HCT116 (cell line): ENCODE measurements around the gene TIGAR. TPM values are rescaled to one million over a fixed set of nuclear protein-coding genes. Genes with fewer than 3 reads are reported as not detected.

Experiments used
- ATAC-seq: fragments of 200-7000 bp; cut with Tn5 transposase; 2 replicates; pipeline ENCODE4 v1.9.1; 2020; ENCODE audit warnings: mild to moderate bottlenecking, moderate library complexity
- BruUV-seq: library from RNA; stranded (reverse); fragments of 400-500 nt; replicated peaks from 2 replicates; lab custom pipeline; 2021; lab: Mats Ljungman, UMichigan
- CTCF ChIA-PET: fragments of 300-600 bp; sonication (Branson Sonifier 250); formaldehyde crosslinking; loops from one replicate; lab custom pipeline; 2021; ENCODE audit warnings: antibody characterized with exemption; lab: Charles Lee
- POLR2A ChIA-PET: fragments of 300-600, 350-600 bp; sonication (Branson Sonifier 250); formaldehyde crosslinking; loops from one replicate; lab custom pipeline; 2021; ENCODE audit warnings: antibody characterized with exemption; lab: Charles Lee
- RAD21 ChIA-PET, 2 experiments: fragments of 300-600 bp; sonication (Branson Sonifier 250); formaldehyde crosslinking; loops; one replicate each; lab custom pipeline; 2023; ENCODE audit warnings: low total read pairs in 2 of 2; ENCODE audit not compliant: uncharacterized antibody in 2 of 2, unreplicated experiment in 2 of 2, low non-redundant PET in 1 of 2; lab: Charles Lee
- DNase-seq: peaks from one replicate; pipeline ENCODE4 v3.0.0-alpha.2; 2010; ENCODE audit warnings: low read depth, low spot score
- H2AFZ ChIP-seq: fragments of 200-600 bp; shearing (Covaris generic), sonication (generic); 2 replicates; pipeline ENCODE4 v1.6.1; 2017; ENCODE audit warnings: low read depth, mixed run types, mixed read lengths, antibody characterized with exemption, low read length; ENCODE audit not compliant: poor library complexity, severe bottlenecking
- H3K27ac ChIP-seq: 2 replicates; pipeline ENCODE4 v1.5.1; 2012; ENCODE audit warnings: low read depth, low read length
- H3K27me3 ChIP-seq: fragments of 200-600 bp; sonication (generic); 2 replicates; pipeline ENCODE4 v1.6.1; 2016; ENCODE audit warnings: mixed run types, low read length, mixed read lengths; ENCODE audit not compliant: insufficient read depth
- H3K36me3 ChIP-seq, 2 experiments: fragments of 200-500 bp in 1 of 2; fragments of 200-600 bp in 1 of 2; sonication (Bioruptor generic) in 1 of 2; sonication (generic) in 1 of 2; 2 replicates each; pipeline versions ENCODE4 v1.5.1 to v1.6.1; 2014 to 2016; ENCODE audit warnings: low read length in 2 of 2, inconsistent platforms in 1 of 2, mixed read lengths in 1 of 2, mixed run types in 1 of 2; ENCODE audit not compliant: insufficient read depth in 2 of 2, control insufficient read depth in 1 of 2
- H3K4me1 ChIP-seq, 2 experiments: fragments of 200-600 bp in 1 of 2; sonication (generic) in 1 of 2; 2 replicates each; pipeline versions ENCODE4 v1.5.1 to v1.6.1; 2012 to 2017; ENCODE audit warnings: low read length in 2 of 2, inconsistent platforms in 1 of 2, mild to moderate bottlenecking in 1 of 2, mixed read lengths in 1 of 2, mixed run types in 1 of 2, moderate library complexity in 1 of 2; ENCODE audit not compliant: insufficient read depth in 2 of 2, control insufficient read depth in 1 of 2
- H3K4me2 ChIP-seq: fragments of 200-600 bp; sonication (generic); 2 replicates; pipeline ENCODE4 v1.6.1; 2017; ENCODE audit warnings: mixed run types, low read length, mixed read lengths
- H3K4me3 ChIP-seq, 2 experiments: fragments of 200-600 bp in 1 of 2; sonication (generic) in 1 of 2; replicated peaks in 1 of 2; 2 replicates each; pipeline ENCODE4 v1.5.1; 2011 to 2016; ENCODE audit warnings: low read length in 2 of 2, control low read depth in 1 of 2, low read depth in 1 of 2, mild to moderate bottlenecking in 1 of 2, mixed read lengths in 1 of 2, mixed run types in 1 of 2
- H3K79me2 ChIP-seq: fragments of 200-600 bp; sonication (generic); 2 replicates; pipeline ENCODE4 v1.6.1; 2017; ENCODE audit warnings: mild to moderate bottlenecking, mixed run types, low read length, moderate library complexity, mixed read lengths; ENCODE audit not compliant: insufficient read depth
- H3K9ac ChIP-seq: fragments of 200-600 bp; sonication (generic); 2 replicates; pipeline ENCODE4 v1.6.1; 2016; ENCODE audit warnings: low read length, mixed read lengths
- H3K9me2 ChIP-seq: fragments of 200-600 bp; sonication (generic), shearing (Covaris generic); 2 replicates; pipeline ENCODE4 v1.6.1; 2017; ENCODE audit warnings: mixed run types, mild to moderate bottlenecking, moderate library complexity; ENCODE audit not compliant: insufficient read depth
- H3K9me3 ChIP-seq, 2 experiments: fragments of 200-500 bp in 1 of 2; fragments of 200-600 bp in 1 of 2; sonication (Bioruptor generic) in 1 of 2; sonication (generic) in 1 of 2; 2 replicates each; pipeline ENCODE4 v1.6.1; 2014 to 2017; ENCODE audit warnings: low read length in 2 of 2, mixed read lengths in 2 of 2, inconsistent platforms in 1 of 2, low read depth in 1 of 2, mild to moderate bottlenecking in 1 of 2, mixed run types in 1 of 2, moderate library complexity in 1 of 2; ENCODE audit not compliant: control insufficient read depth in 1 of 2, insufficient read depth in 1 of 2
- H4K20me1 ChIP-seq: fragments of 200-600 bp; sonication (generic), shearing (Covaris generic); 2 replicates; pipeline ENCODE4 v1.6.1; 2017; ENCODE audit warnings: mixed run types, mild to moderate bottlenecking, moderate library complexity; ENCODE audit not compliant: insufficient read depth
- CEBPB ChIP-seq: IDR thresholded peaks from 2 replicates; pipeline ENCODE4 v1.6.1; 2012; ENCODE audit warnings: low read depth
- ELF1 ChIP-seq: IDR thresholded peaks from 2 replicates; pipeline ENCODE4 v1.6.1; 2012; ENCODE audit warnings: low read depth, borderline replicate concordance
- EZH2 ChIP-seq: fragments of 200-600 bp; sonication (generic); IDR thresholded peaks from 2 replicates; pipeline ENCODE4 v1.6.1; 2017; ENCODE audit warnings: antibody characterized with exemption, mixed run types
- EZH2phosphoT487 ChIP-seq: fragments of 200-600 bp; IDR thresholded peaks from 2 replicates; pipeline ENCODE4 v1.6.1; 2018; ENCODE audit warnings: antibody characterized with exemption, borderline replicate concordance
- POLR2A ChIP-seq: IDR thresholded peaks from 2 replicates; pipeline ENCODE4 v1.7.0; 2011; ENCODE audit warnings: borderline replicate concordance; ENCODE audit not compliant: insufficient read depth, insufficient read length; ENCODE audit errors: extremely low read depth
- POLR2AphosphoS5 ChIP-seq: IDR thresholded peaks from 2 replicates; pipeline ENCODE4 v1.6.1; 2011; ENCODE audit warnings: mild to moderate bottlenecking, low read depth, low read length, moderate library complexity
- SIN3A ChIP-seq: IDR thresholded peaks from 2 replicates; pipeline ENCODE4 v1.6.1; 2012; ENCODE audit warnings: low read depth
- SP1 ChIP-seq: IDR thresholded peaks from 2 replicates; pipeline ENCODE4 v1.6.1; 2012; ENCODE audit warnings: low read depth
- SRF ChIP-seq: IDR thresholded peaks from 2 replicates; pipeline ENCODE4 v1.6.1; 2012; ENCODE audit warnings: low read depth
- YY1 ChIP-seq: IDR thresholded peaks from 2 replicates; pipeline ENCODE4 v1.6.1; 2011; ENCODE audit warnings: low read length, low read depth, moderate library complexity, mild to moderate bottlenecking; ENCODE audit not compliant: insufficient replicate concordance; ENCODE audit errors: extremely low read depth
- ZFX ChIP-seq: fragments of 450-650 bp; IDR thresholded peaks from 2 replicates; pipeline ENCODE4 v1.6.1; 2017
- ZNF274 ChIP-seq: fragments of 200-500 bp; sonication (Bioruptor generic); IDR thresholded peaks from 2 replicates; pipeline ENCODE4 v1.6.1; 2014; ENCODE audit warnings: mild to moderate bottlenecking, low read depth, low read length, inconsistent platforms
- intact Hi-C: fragments of 100-400 bp; cut with micrococcal nuclease; formaldehyde crosslinking; loops from 2 replicates; pipeline ENCODE4 v1.10.0; 2022
- total RNA-seq: library from RNA; stranded (reverse); gene quantifications from one replicate; pipeline ENCODE4 v1.2.1, GENCODE V29; 2021; ENCODE audit not compliant: unreplicated experiment
- TF ChIP-seq, protein P1 (sequence below): IDR thresholded peaks from 2 replicates; pipeline ENCODE4 v1.6.1; 2011; ENCODE audit warnings: mild to moderate bottlenecking, low read length, moderate library complexity; ENCODE audit not compliant: insufficient replicate concordance; ENCODE audit errors: extremely low read depth
- TF ChIP-seq, protein P2 (sequence below): IDR thresholded peaks from 2 replicates; pipeline ENCODE4 v1.6.1; 2012

TIGAR gene
- total RNA-seq, 1 experiment from 2014 or later, result 13.7 TPM

DNA sequence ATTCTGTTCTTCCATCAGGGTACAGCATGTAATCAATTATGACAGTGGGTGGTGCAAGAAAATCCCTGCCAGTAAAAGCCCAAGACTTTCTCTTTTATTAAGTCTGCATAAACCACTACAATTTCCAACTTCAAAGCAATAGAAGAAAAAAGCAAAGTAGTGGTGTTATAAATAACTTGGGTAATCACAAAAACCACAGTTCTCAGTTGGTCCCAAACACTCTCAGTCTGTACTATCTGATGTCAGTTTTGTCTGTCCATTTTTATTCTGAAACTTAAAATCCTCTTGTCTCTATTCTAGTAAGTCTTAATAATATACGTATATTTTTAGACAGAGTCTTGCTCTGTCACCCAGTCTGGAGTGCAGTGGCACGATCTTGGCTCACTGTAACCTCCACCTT is 8.8 kb upstream of the TIGAR start (continued):
- TF ChIP-seq, protein P1, sequence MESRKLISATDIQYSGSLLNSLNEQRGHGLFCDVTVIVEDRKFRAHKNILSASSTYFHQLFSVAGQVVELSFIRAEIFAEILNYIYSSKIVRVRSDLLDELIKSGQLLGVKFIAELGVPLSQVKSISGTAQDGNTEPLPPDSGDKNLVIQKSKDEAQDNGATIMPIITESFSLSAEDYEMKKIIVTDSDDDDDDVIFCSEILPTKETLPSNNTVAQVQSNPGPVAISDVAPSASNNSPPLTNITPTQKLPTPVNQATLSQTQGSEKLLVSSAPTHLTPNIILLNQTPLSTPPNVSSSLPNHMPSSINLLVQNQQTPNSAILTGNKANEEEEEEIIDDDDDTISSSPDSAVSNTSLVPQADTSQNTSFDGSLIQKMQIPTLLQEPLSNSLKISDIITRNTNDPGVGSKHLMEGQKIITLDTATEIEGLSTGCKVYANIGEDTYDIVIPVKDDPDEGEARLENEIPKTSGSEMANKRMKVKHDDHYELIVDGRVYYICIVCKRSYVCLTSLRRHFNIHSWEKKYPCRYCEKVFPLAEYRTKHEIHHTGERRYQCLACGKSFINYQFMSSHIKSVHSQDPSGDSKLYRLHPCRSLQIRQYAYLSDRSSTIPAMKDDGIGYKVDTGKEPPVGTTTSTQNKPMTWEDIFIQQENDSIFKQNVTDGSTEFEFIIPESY, result no peak
- TF ChIP-seq CEBPB (no peak), POLR2AphosphoS5 (no peak), SRF (no peak)

DNA sequence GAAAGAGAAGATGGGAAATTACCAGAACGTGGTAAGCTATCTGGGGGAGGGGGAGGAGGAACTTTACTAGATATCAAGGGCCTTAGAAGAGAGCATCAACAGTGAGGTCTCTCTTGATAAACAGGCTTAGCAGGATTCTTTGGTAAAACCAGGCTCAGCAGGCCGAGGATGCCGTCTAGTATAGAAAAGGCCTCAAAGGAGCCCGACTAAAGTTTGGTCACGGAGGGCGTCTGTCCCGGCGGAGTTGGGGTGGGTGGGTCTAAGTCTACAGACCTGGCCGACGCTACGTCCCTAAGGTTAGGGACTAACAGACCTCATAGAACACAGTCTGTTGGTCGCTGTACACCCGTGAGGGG is 538 bp upstream of the TIGAR start:
- H3K4me1 ChIP-seq, result peaks cover 0 to 13% of the 10 kb centered on the region in 2 experiments; a peak in 2 of 4 replicates
- RAD21 ChIA-PET, result no interaction called here
- peak; percentile 79 for TF ChIP-seq ZFX
- no peak for TF ChIP-seq POLR2A
- TF ChIP-seq, all 23 proteins: peak for 1
- ATAC-seq (peak; percentile 58), DNase-seq (no peak)
- H3K27me3 ChIP-seq, result no peaks in the 10 kb centered on the region
- no peaks in the 10 kb centered on the region for H4K20me1 ChIP-seq
- peak overlapping the region; percentile 58 for H3K27ac ChIP-seq
- no peaks in the 10 kb centered on the region for H3K36me3 ChIP-seq
- BruUV-seq, result TSS peak; percentile 98
- peaks cover 28% of the 10 kb centered on the region for H3K79me2 ChIP-seq
- CTCF ChIA-PET, result no interaction called here
- H2AFZ ChIP-seq, result peak overlapping the region; percentile 95
- POLR2A ChIA-PET, result no interaction called here
- no peaks in the 10 kb centered on the region for H3K9me3 ChIP-seq
- H3K9ac ChIP-seq, result peak overlapping the region; percentile 91
- intact Hi-C loops, result no loop called here
- H3K4me3 ChIP-seq, result peak overlapping the region; percentile 70 to 91
- peak overlapping the region; percentile 98 for H3K4me2 ChIP-seq
- no peaks in the 10 kb centered on the region for H3K9me2 ChIP-seq

DNA sequence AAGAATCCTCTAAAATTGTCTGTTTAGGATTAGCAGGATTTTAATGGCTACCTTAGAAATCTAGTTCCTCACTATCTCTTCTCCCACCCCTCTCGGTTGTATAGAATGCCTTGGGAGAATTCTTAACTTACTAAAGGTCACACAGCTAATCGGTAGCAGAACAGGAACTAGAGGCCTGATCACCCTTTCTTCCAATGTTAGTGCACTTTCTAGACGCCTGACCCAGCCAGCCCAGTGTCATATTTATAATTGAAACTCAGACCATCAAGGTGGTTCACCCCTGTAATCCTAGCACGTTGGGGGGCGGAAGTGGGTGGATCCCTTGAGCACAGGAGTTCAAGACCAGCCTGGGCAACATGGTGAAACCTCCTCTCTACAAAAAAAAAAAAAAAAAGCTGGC is 1.7 kb downstream of the TIGAR start:
- no peak overlapping the region for H3K4me3 ChIP-seq
- ChIA-PET CTCF (no interaction called here), RAD21 (interaction anchor here in 1 of 2 experiments (0.6 kb wide), 1 partner anchor 31 kb away, joined by 4 read pairs; no protein-coding TSS in a partner anchor), POLR2A (no interaction called here)
- H3K9me2 ChIP-seq, result no peaks in the 10 kb centered on the region
- H3K36me3 ChIP-seq, result no peaks in the 10 kb centered on the region
- H3K9me3 ChIP-seq, result no peaks in the 10 kb centered on the region
- DNase-seq (no peak), ATAC-seq (no peak)
- intact Hi-C loops, result no loop called here
- H3K4me1 ChIP-seq, result peaks cover 0 to 13% of the 10 kb centered on the region in 2 experiments; a peak in 2 of 4 replicates
- peak overlapping the region; percentile 98; the same call in 1 of the 2 replicates for H3K4me2 ChIP-seq
- peaks cover 46% of the 10 kb centered on the region for H3K79me2 ChIP-seq
- no peak overlapping the region for H3K9ac ChIP-seq
- H4K20me1 ChIP-seq, result no peaks in the 10 kb centered on the region
- no TSS peak for BruUV-seq
- TF ChIP-seq ZNF274 (no peak), SRF (no peak), POLR2AphosphoS5 (no peak), CEBPB (no peak), ZFX (no peak), EZH2 (no peak), SIN3A (no peak), YY1 (no peak), ELF1 (no peak), POLR2A (no peak), SP1 (no peak), EZH2phosphoT487 (no peak)
- TF ChIP-seq, protein P2, sequence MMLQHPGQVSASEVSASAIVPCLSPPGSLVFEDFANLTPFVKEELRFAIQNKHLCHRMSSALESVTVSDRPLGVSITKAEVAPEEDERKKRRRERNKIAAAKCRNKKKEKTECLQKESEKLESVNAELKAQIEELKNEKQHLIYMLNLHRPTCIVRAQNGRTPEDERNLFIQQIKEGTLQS, result no peak
- no peaks in the 10 kb centered on the region for H3K27me3 ChIP-seq
- no peak overlapping the region for H3K27ac ChIP-seq
- no peak overlapping the region for H2AFZ ChIP-seq
